ENCODE measurements around the gene PFDN1. TPM values are rescaled to one million over a fixed set of nuclear protein-coding genes. Genes with fewer than 3 reads are reported as not detected.
"Not testable (repeated sequence)": the region's sequence is repeated elsewhere in the genome, so short reads cannot be mapped to it uniquely, and the experiment has no call there.

The PFDN1 gene
- total RNA-seq, 4 donors from 2014 or later = 72.9 to 230 (median 98.4) TPM

DNA sequence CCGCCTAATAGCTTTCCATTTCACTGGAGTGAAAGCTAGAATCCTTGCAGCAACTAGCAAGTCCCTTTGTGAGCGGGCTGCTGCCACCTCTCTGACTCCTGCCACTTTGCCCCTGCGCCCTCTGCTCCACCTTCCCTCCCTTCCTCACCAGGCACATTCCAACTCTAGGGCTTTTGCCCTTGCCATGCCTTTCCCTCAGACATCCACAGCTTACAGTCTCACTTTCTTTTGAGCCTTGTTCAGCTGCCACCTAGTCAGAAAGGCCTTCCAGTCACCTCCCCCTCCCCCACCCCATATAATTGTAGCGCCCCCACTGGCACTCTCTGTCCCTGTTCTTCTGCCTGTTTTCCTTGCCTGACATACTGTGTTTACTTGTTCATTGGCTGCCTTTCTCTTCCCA is 96.9 kb downstream of the PFDN1 start:
- in situ Hi-C loops (cut with MboI; ENCODE audit: low pct_ligation_motif_present in 1 of 4, low pct_unique_long_range_greater_than_20kb in 1 of 4, low sequenced_read_pairs in 3 of 4) (no loop called here), intact Hi-C loops (cut with DNase I; ENCODE audit: low total_unique reads) (no loop called here)
- no peaks in the 10 kb centered on the region for H3K27me3 ChIP-seq
- WGBS, 2 donors (ENCODE audit: low coverage in 1 of 2) = 90 to 100% methylated on average over 1 to 4 of the region's 4 CpGs
- no peaks in the 10 kb centered on the region for H3K9me3 ChIP-seq
- no peaks in the 10 kb centered on the region for H3K36me3 ChIP-seq
- H3K4me1 ChIP-seq = peaks cover 0 to 7% (median 0%) of the 10 kb centered on the region in 4 donors
- H3K4me3 ChIP-seq = no peak overlapping the region
- no peak for DNase-seq
- H3K27ac ChIP-seq = no peak overlapping the region
- TF ChIP-seq, protein P1, sequence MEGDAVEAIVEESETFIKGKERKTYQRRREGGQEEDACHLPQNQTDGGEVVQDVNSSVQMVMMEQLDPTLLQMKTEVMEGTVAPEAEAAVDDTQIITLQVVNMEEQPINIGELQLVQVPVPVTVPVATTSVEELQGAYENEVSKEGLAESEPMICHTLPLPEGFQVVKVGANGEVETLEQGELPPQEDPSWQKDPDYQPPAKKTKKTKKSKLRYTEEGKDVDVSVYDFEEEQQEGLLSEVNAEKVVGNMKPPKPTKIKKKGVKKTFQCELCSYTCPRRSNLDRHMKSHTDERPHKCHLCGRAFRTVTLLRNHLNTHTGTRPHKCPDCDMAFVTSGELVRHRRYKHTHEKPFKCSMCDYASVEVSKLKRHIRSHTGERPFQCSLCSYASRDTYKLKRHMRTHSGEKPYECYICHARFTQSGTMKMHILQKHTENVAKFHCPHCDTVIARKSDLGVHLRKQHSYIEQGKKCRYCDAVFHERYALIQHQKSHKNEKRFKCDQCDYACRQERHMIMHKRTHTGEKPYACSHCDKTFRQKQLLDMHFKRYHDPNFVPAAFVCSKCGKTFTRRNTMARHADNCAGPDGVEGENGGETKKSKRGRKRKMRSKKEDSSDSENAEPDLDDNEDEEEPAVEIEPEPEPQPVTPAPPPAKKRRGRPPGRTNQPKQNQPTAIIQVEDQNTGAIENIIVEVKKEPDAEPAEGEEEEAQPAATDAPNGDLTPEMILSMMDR (IDR thresholded peaks at IDR 0.05) = no peak
- no peak for TF ChIP-seq POLR2AphosphoS5 (IDR thresholded peaks at IDR 0.05)
- TF ChIP-seq POLR2A (IDR thresholded peaks at IDR 0.05) = no peak
- TF ChIP-seq EP300 (IDR thresholded peaks at IDR 0.05; ENCODE audit: low read depth) = no peak

GRCh38 chr5:140205216-140205615 is 97.7 kb downstream of the PFDN1 start:
- no peaks in the 10 kb centered on the region for H3K9me3 ChIP-seq
- H3K27me3 ChIP-seq = no peaks in the 10 kb centered on the region
- H3K36me3 ChIP-seq = no peaks in the 10 kb centered on the region
- no peak overlapping the region for H3K27ac ChIP-seq
- no peak for DNase-seq
- TF ChIP-seq, protein P1 (IDR thresholded peaks at IDR 0.05) = no peak
- TF ChIP-seq POLR2A (IDR thresholded peaks at IDR 0.05) (no peak), POLR2AphosphoS5 (IDR thresholded peaks at IDR 0.05) (no peak), EP300 (IDR thresholded peaks at IDR 0.05; ENCODE audit: low read depth) (no peak)
- in situ Hi-C loops (cut with MboI; ENCODE audit: low pct_ligation_motif_present in 1 of 4, low pct_unique_long_range_greater_than_20kb in 1 of 4, low sequenced_read_pairs in 3 of 4) (no loop called here), intact Hi-C loops (cut with DNase I; ENCODE audit: low total_unique reads) (no loop called here)
- 46 to 57% methylated on average over 1 to 2 of the region's 2 CpGs for WGBS, 2 donors (ENCODE audit: low coverage in 1 of 2)
- no peak overlapping the region for H3K4me3 ChIP-seq
- H3K4me1 ChIP-seq = peaks cover 0 to 7% (median 0%) of the 10 kb centered on the region in 4 donors

GRCh38 chr5:140202610-140203009 is 100.3 kb downstream of the PFDN1 start:
- Histone ChIP-seq H3K9me3 (no peaks in the 10 kb centered on the region), H3K27me3 (no peaks in the 10 kb centered on the region), H3K4me3 (no peak overlapping the region), H3K36me3 (no peaks in the 10 kb centered on the region), H3K4me1 (peaks cover 0 to 5% (median 0%) of the 10 kb centered on the region in 4 donors), H3K27ac (no peak overlapping the region)
- in situ Hi-C loops (cut with MboI; ENCODE audit: low pct_ligation_motif_present in 1 of 4, low pct_unique_long_range_greater_than_20kb in 1 of 4, low sequenced_read_pairs in 3 of 4) (no loop called here), intact Hi-C loops (cut with DNase I; ENCODE audit: low total_unique reads) (no loop called here)
- WGBS, 2 donors (ENCODE audit: low coverage in 1 of 2) = 86 to 89% methylated on average over 2 of the region's 2 CpGs
- TF ChIP-seq, protein P1 (IDR thresholded peaks at IDR 0.05) = no peak
- TF ChIP-seq EP300 (IDR thresholded peaks at IDR 0.05; ENCODE audit: low read depth) (no peak), POLR2AphosphoS5 (IDR thresholded peaks at IDR 0.05) (no peak), POLR2A (IDR thresholded peaks at IDR 0.05) (no peak)
- DNase-seq = no peak

DNA sequence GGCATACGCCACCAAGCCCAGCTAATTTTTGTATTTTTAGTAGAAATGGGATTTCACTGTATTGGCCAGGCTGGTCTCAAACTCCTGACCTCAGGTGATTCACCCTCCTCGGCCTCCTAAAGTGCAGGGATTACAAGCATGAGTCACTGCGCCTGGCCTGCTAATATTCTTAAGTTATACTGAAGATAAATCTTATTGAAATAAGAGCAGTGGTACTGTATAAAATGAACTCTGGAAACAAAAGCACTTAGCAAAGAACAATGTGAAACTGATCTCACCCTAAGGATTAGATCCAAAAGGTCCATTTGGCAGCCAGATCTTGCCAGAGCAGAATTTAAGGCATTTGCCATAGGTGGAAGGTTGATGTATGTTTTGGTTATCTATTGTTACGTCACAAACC is 100.8 kb downstream of the PFDN1 start:
- no peak overlapping the region for H3K4me3 ChIP-seq
- no peaks in the 10 kb centered on the region for H3K36me3 ChIP-seq
- in situ Hi-C loops (cut with MboI; ENCODE audit: low pct_ligation_motif_present in 1 of 4, low pct_unique_long_range_greater_than_20kb in 1 of 4, low sequenced_read_pairs in 3 of 4) = no loop called here
- TF ChIP-seq, protein P1 (IDR thresholded peaks at IDR 0.05) = no peak
- TF ChIP-seq POLR2A (IDR thresholded peaks at IDR 0.05) (no peak), POLR2AphosphoS5 (IDR thresholded peaks at IDR 0.05) (no peak), EP300 (IDR thresholded peaks at IDR 0.05; ENCODE audit: low read depth) (no peak)
- 71 to 100% methylated on average over 1 to 4 of the region's 4 CpGs for WGBS, 2 donors (ENCODE audit: low coverage in 1 of 2)
- no peaks in the 10 kb centered on the region for H3K9me3 ChIP-seq
- no peak overlapping the region for H3K27ac ChIP-seq
- intact Hi-C loops (cut with DNase I; ENCODE audit: low total_unique reads) = no loop called here
- peaks cover 0 to 4% (median 2%) of the 10 kb centered on the region in 4 donors for H3K4me1 ChIP-seq
- DNase-seq = no peak
- no peaks in the 10 kb centered on the region for H3K27me3 ChIP-seq

- H3K27ac ChIP-seq; in situ Hi-C loops (cut with MboI; ENCODE audit: low pct_ligation_motif_present in 1 of 4, low pct_unique_long_range_greater_than_20kb in 1 of 4, low sequenced_read_pairs in 3 of 4); DNase-seq; H3K4me3 ChIP-seq; H3K9me3 ChIP-seq; H3K27me3 ChIP-seq; intact Hi-C loops (cut with DNase I; ENCODE audit: low total_unique reads); H3K36me3 ChIP-seq: not testable (repeated sequence)
- WGBS, 2 donors (ENCODE audit: low coverage in 1 of 2) = 100% methylated on average over 1 of the region's 1 CpG; no CpG with 5 or more reads in 1 of the 2 donors
- H3K4me1 ChIP-seq = peaks cover 0 to 25% (median 14%) of the 10 kb centered on the region in 4 donors
These were observed 104.0 kb downstream of the PFDN1 start for GRCh38 chr5:140198915-140199314.

All from transverse colon (tissue), 4 donors.